Upper lobe of left lung (tissue), 4 donors: Measurements from ENCODE around the gene TNS1.

Experiments used
- EP300 ChIP-seq, 4 donors: sonication (generic); formaldehyde crosslinking; IDR thresholded peaks; one replicate each; pipeline ENCODE4 v1.5.1; 2017; ENCODE audit warnings: antibody characterized with exemption in 4 of 4, control low read depth in 2 of 4
- POLR2A ChIP-seq, 4 donors: fragments of 450-650 bp; IDR thresholded peaks; one replicate each; pipeline ENCODE4 v1.5.1; 2016 to 2017; ENCODE audit warnings: antibody characterized with exemption in 4 of 4, mild to moderate bottlenecking in 2 of 4
- POLR2AphosphoS5 ChIP-seq, 2 donors: sonication (generic); formaldehyde crosslinking; IDR thresholded peaks; one replicate each; pipeline ENCODE4 v1.5.1; 2017; ENCODE audit warnings: antibody characterized with exemption in 2 of 2
- TF ChIP-seq, protein P1 (sequence below), 6 experiments: fragments of 450-650 bp in 4 of 6; fragments of 200-600 bp in 2 of 6; sonication (generic) in 2 of 6; IDR thresholded peaks; one replicate each; pipeline ENCODE4 v1.5.1; 2016 to 2019; ENCODE audit warnings: antibody characterized with exemption in 6 of 6

GRCh38 chr2:218011653-218012040 is 8.9 kb upstream of the TNS1 start:
- TF ChIP-seq, protein P1, sequence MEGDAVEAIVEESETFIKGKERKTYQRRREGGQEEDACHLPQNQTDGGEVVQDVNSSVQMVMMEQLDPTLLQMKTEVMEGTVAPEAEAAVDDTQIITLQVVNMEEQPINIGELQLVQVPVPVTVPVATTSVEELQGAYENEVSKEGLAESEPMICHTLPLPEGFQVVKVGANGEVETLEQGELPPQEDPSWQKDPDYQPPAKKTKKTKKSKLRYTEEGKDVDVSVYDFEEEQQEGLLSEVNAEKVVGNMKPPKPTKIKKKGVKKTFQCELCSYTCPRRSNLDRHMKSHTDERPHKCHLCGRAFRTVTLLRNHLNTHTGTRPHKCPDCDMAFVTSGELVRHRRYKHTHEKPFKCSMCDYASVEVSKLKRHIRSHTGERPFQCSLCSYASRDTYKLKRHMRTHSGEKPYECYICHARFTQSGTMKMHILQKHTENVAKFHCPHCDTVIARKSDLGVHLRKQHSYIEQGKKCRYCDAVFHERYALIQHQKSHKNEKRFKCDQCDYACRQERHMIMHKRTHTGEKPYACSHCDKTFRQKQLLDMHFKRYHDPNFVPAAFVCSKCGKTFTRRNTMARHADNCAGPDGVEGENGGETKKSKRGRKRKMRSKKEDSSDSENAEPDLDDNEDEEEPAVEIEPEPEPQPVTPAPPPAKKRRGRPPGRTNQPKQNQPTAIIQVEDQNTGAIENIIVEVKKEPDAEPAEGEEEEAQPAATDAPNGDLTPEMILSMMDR (IDR thresholded peaks at IDR 0.05) = no peak
- TF ChIP-seq POLR2AphosphoS5 (IDR thresholded peaks at IDR 0.05) = no peak
- no peak for TF ChIP-seq POLR2A (IDR thresholded peaks at IDR 0.05)
- TF ChIP-seq EP300 (IDR thresholded peaks at IDR 0.05) = no peak
